Kidney epithelial cell (primary cell): Measurements from ENCODE around the gene SLC25A33. TPM values are rescaled to one million over a fixed set of nuclear protein-coding genes. Genes with fewer than 3 reads are reported as not detected.

Source experiments
- DNase-seq: peaks from one replicate; pipeline ENCODE4 v3.0.0-alpha.2; 2010; ENCODE audit warnings: low read depth
- H3K27me3 ChIP-seq: 2 replicates; pipeline ENCODE4 v1.6.0; 2011; ENCODE audit warnings: low read length; ENCODE audit not compliant: control insufficient read depth, insufficient read depth
- H3K36me3 ChIP-seq: 2 replicates; pipeline ENCODE4 v1.5.1; 2011; ENCODE audit warnings: low read length; ENCODE audit not compliant: control insufficient read depth, insufficient read depth
- H3K4me3 ChIP-seq: 2 replicates; pipeline ENCODE4 v1.5.1; 2011; ENCODE audit warnings: low read depth, mild to moderate bottlenecking, control low read depth, low read length
- CTCF ChIP-seq: IDR thresholded peaks from 2 replicates; pipeline ENCODE4 v1.5.1; 2011; ENCODE audit warnings: mild to moderate bottlenecking, moderate library complexity, low read length, control low read depth, inconsistent platforms; ENCODE audit not compliant: insufficient read depth, poor library complexity, severe bottlenecking
- total RNA-seq: library from RNA; depleted of rRNA; stranded (reverse); fragments of >200 nt; gene quantifications from 2 replicates; pipeline ENCODE4 v1.2.3, GENCODE V29; 2015

SLC25A33 gene
- total RNA-seq, 1 donor from 2014 or later: 12.0 TPM

GRCh38 chr1:9603766-9604753 lies 64.8 kb downstream of the SLC25A33 start:
- TF ChIP-seq CTCF: no peak
- no peaks in the 10 kb centered on the region for H3K36me3 ChIP-seq

GRCh38 chr1:9604836-9605235 lies 65.6 kb downstream of the SLC25A33 start:
- H3K36me3 ChIP-seq: no peaks in the 10 kb centered on the region
- no peak overlapping the region for H3K4me3 ChIP-seq
- no peak for DNase-seq
- no peaks in the 10 kb centered on the region for H3K27me3 ChIP-seq
- no peak for TF ChIP-seq CTCF

More at GRCh38 chr1:9603766-9604753, 64.8 kb downstream of the SLC25A33 start:
- no peak for DNase-seq
- Histone ChIP-seq H3K27me3 (no peaks in the 10 kb centered on the region), H3K4me3 (no peak overlapping the region)

GRCh38 chr1:9605946-9606455 lies 66.7 kb downstream of the SLC25A33 start:
- DNase-seq: no peak
- no peak for TF ChIP-seq CTCF
- no peaks in the 10 kb centered on the region for H3K27me3 ChIP-seq
- no peak overlapping the region for H3K4me3 ChIP-seq
- no peaks in the 10 kb centered on the region for H3K36me3 ChIP-seq

- no peak for TF ChIP-seq CTCF
- DNase-seq: no peak
- Histone ChIP-seq H3K4me3 (no peak overlapping the region), H3K36me3 (no peaks in the 10 kb centered on the region), H3K27me3 (no peaks in the 10 kb centered on the region)
These were observed 67.2 kb downstream of the SLC25A33 start for GRCh38 chr1:9606458-9606857.

GRCh38 chr1:9606948-9607347 lies 67.7 kb downstream of the SLC25A33 start:
- Histone ChIP-seq H3K36me3 (no peaks in the 10 kb centered on the region), H3K4me3 (no peak overlapping the region), H3K27me3 (no peaks in the 10 kb centered on the region)
- TF ChIP-seq CTCF: no peak
- no peak for DNase-seq
